Measurements from ENCODE around the gene LEMD2.

Gene LEMD2

DNA sequence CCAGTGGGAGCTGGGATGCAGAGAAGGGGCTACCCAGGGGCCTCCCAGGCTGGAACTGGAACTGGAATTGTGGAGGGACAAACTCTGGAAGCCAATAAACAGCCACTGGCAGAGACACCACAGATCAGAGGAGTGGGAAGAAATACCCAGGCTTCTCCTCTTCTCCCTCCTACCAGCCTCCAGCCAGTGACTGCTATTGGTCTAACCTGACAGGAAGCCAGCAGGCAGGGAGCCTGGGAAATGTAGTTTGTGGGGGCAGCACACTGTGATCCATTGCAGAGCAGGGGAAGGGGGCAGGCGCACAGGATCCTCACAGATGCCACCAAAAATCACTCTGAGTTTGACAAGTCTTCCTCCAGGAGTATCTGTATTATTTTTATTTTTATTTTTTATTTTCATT, 26.9 kb upstream of the LEMD2 start:
- Histone ChIP-seq H3K9me3 (ENCODE audit: control insufficient read depth, low read depth, low read length) (no peaks in the 10 kb centered on the region), H3K9ac (ENCODE audit: low read length) (no peak overlapping the region), H3K27ac (ENCODE audit: low read length) (no peak overlapping the region), H3K27me3 (ENCODE audit: control insufficient read depth, insufficient read depth, low read length) (no peaks in the 10 kb centered on the region), H3K4me3 (ENCODE audit: low read length) (no peak overlapping the region), H3K4me1 (ENCODE audit: control insufficient read depth, low read depth, low read length) (peaks cover 38% of the 10 kb centered on the region), H3K36me3 (ENCODE audit: control insufficient read depth, low read depth, low read length) (no peaks in the 10 kb centered on the region)

DNA sequence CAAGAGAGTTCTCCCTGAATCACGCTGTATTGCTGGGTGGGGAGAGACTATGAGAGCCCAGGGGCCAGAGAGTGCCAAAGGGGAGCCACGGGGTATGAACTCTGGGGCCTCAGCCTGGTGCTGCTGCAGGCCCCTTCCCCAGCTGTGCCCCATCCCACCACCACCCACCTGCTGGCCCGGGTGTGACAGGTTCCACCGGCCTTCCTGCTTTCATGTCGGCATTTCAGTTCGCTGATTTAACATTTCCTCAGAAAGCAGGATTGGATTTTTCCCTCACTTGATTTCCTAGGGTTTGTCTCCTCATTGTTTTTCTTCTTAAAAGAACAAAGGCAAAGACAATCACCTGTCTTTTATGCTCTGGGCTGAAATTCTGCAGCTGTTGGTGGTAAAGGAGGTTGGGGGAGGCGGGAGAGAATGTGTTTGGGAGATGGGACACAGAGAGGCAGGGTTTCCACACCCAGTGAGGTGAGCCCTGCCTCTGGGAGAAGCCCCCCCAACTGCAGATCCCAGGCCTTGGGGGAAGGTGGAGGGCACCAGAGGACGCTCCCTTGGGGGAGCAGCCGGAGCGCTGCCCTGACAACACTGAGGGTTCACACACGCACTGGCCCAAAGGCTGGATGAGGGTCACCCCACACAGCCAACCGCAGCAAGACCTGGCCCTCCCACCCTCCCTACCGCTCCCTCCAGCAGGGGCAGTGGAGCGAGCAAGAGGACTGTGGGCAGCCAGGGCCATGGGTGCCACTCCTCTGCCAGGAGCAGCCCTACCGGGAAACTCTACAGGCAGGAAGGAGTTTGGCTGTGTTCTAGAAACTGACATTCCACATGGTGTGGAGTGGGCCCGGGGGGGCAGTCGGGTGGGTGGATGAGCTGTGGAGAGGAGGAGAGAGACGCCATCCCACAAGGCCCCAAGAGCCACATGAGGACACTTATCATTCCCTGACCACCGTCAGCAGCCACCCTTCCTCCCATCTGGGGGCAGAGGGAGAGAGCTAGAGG, 25.4 kb upstream of the LEMD2 start:
- Histone ChIP-seq H3K4me3 (ENCODE audit: low read length) (no peak overlapping the region), H3K27me3 (ENCODE audit: control insufficient read depth, insufficient read depth, low read length) (no peaks in the 10 kb centered on the region), H3K9ac (ENCODE audit: low read length) (no peak overlapping the region), H3K27ac (ENCODE audit: low read length) (no peak overlapping the region), H3K4me1 (ENCODE audit: control insufficient read depth, low read depth, low read length) (peaks cover 45% of the 10 kb centered on the region), H3K9me3 (ENCODE audit: control insufficient read depth, low read depth, low read length) (no peaks in the 10 kb centered on the region), H3K36me3 (ENCODE audit: control insufficient read depth, low read depth, low read length) (no peaks in the 10 kb centered on the region)

DNA sequence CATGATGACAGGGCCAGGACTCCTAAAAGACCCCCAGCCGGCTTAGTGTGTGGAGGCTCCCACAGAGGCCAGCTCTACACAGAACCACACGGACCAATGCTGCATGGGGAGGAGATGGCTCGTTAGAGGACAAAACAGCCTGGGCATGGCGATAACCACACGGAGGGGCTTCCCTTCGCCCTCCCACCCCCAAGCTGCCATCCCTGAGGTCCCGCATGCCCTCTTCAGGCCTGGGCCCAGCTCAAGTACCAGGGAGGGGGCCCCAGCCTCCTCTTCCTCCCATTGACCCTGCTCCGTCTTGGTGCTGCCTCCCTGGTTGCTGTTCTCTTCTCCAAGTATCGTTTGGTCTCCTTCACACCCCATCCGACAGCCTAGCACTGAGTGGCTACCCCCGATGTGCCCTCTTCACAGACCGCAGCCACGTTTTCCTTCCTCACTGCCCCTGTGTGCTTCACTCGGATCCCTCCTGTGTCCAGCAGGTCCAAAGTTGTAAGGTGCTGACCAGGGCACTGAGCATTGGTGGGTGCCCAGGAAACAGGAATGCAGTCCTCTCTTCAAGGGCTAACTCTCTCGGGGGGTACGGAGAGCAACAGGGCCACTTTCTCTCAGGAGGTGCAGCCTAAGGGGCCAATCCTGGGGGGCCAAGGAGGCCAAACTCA, 24.4 kb upstream of the LEMD2 start:
- no peaks in the 10 kb centered on the region for H3K36me3 ChIP-seq (ENCODE audit: control insufficient read depth, low read depth, low read length)
- no peak overlapping the region for H3K4me3 ChIP-seq (ENCODE audit: low read length)
- H3K4me1 ChIP-seq (ENCODE audit: control insufficient read depth, low read depth, low read length), result peaks cover 54% of the 10 kb centered on the region
- H3K27me3 ChIP-seq (ENCODE audit: control insufficient read depth, insufficient read depth, low read length), result no peaks in the 10 kb centered on the region
- H3K9ac ChIP-seq (ENCODE audit: low read length), result no peak overlapping the region
- no peaks in the 10 kb centered on the region for H3K9me3 ChIP-seq (ENCODE audit: control insufficient read depth, low read depth, low read length)
- no peak overlapping the region for H3K27ac ChIP-seq (ENCODE audit: low read length)

DNA sequence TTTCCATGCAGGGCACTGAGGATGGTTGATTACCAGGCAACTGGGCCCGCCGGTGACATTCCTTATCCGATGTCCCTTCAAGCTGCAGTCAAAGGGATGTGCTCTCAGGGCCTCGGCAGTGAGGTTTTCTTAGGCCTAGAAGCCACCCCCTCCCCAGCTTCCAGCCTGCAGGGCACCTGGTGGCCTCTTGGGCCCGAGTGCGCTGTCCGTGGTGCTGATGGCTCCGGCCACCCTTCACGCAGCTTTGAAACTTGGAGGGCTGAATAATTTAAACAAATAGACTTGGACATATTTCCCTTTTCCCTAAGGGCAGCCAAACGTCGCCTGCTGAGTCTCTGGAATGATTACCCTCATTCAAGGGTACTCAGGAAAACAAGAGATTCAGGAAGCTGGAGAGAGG, 23.7 kb upstream of the LEMD2 start:
- Histone ChIP-seq H3K4me3 (ENCODE audit: low read length) (no peak overlapping the region), H3K36me3 (ENCODE audit: control insufficient read depth, low read depth, low read length) (no peaks in the 10 kb centered on the region), H3K4me1 (ENCODE audit: control insufficient read depth, low read depth, low read length) (peaks cover 56% of the 10 kb centered on the region), H3K9ac (ENCODE audit: low read length) (no peak overlapping the region), H3K27ac (ENCODE audit: low read length) (no peak overlapping the region), H3K9me3 (ENCODE audit: control insufficient read depth, low read depth, low read length) (no peaks in the 10 kb centered on the region), H3K27me3 (ENCODE audit: control insufficient read depth, insufficient read depth, low read length) (no peaks in the 10 kb centered on the region)

DNA sequence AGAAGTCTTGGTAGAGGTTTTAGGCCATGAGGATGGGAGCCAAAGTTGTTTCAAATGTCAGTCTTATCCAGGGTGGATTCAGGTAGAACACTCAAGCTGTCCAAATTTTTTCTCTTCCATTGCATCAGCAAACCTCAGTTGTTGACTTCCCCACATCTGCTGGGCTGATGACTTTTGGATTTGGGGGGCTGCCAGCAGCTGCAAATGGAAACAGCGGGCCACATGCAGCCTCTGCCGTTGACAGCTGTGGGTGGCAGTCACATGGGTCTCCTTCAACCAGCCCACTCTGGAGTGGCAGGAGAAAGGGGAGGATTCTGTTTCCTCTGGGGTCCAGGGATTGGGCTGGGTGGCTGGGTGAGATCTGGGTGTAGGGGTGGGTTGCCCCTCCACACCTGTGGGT, 20.7 kb upstream of the LEMD2 start:
- Histone ChIP-seq H3K4me3 (ENCODE audit: low read length) (no peak overlapping the region), H3K4me1 (ENCODE audit: control insufficient read depth, low read depth, low read length) (peaks cover 50% of the 10 kb centered on the region), H3K36me3 (ENCODE audit: control insufficient read depth, low read depth, low read length) (no peaks in the 10 kb centered on the region), H3K27me3 (ENCODE audit: control insufficient read depth, insufficient read depth, low read length) (no peaks in the 10 kb centered on the region), H3K9ac (ENCODE audit: low read length) (no peak overlapping the region), H3K9me3 (ENCODE audit: control insufficient read depth, low read depth, low read length) (no peaks in the 10 kb centered on the region), H3K27ac (ENCODE audit: low read length) (no peak overlapping the region)

DNA sequence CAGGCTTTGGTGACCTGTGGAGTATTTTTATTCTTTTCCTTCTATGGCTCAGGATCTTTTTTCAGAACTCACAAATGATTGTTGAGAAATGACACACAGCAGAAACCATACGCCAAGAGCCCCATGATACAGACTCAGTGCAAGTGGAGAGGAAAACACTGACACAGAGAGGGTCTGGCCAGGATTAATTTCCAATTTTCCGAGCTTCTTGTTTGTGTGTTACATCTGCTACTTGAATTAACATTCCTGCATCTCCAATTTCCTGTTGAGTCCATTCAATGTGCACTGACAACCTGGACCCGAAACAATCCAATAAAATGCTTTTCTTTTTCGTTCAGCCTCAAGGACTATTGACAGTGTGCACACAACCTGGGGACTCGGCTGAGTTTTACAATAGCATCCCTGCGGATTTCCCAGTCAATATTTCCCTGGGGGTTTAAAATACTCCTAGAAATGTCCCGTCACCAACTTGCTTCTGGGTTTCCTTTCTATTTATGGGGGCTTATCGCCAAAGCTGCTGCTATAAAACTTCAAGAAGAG, 19.8 kb upstream of the LEMD2 start:
- H3K9me3 ChIP-seq (ENCODE audit: control insufficient read depth, low read depth, low read length), result no peaks in the 10 kb centered on the region
- peaks cover 44% of the 10 kb centered on the region for H3K4me1 ChIP-seq (ENCODE audit: control insufficient read depth, low read depth, low read length)
- H3K27ac ChIP-seq (ENCODE audit: low read length), result no peak overlapping the region
- H3K4me3 ChIP-seq (ENCODE audit: low read length), result no peak overlapping the region
- H3K27me3 ChIP-seq (ENCODE audit: control insufficient read depth, insufficient read depth, low read length), result no peaks in the 10 kb centered on the region
- H3K36me3 ChIP-seq (ENCODE audit: control insufficient read depth, low read depth, low read length), result no peaks in the 10 kb centered on the region
- no peak overlapping the region for H3K9ac ChIP-seq (ENCODE audit: low read length)

DNA sequence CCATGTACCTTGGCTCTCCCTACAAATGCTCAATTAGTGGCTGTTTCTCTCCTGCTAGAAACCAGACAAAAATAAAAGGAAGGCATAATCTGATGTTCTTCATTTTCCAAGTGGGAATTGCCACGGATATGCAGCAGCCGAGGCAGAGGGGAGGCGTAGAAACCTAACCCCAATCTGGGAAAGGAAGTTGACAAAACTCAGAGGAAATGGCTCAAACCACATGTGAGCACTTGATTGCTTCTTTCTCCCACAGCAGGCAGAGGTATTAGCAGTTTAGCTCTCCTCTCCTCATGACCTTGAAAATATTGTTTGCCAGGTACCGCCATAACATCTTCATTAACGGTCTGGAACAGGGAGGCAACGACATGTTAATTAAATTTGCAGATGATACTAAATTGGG, 18.7 kb upstream of the LEMD2 start:
- Histone ChIP-seq H3K27ac (ENCODE audit: low read length) (no peak overlapping the region), H3K9ac (ENCODE audit: low read length) (no peak overlapping the region), H3K4me3 (ENCODE audit: low read length) (no peak overlapping the region), H3K4me1 (ENCODE audit: control insufficient read depth, low read depth, low read length) (peaks cover 36% of the 10 kb centered on the region), H3K36me3 (ENCODE audit: control insufficient read depth, low read depth, low read length) (no peaks in the 10 kb centered on the region), H3K9me3 (ENCODE audit: control insufficient read depth, low read depth, low read length) (no peaks in the 10 kb centered on the region), H3K27me3 (ENCODE audit: control insufficient read depth, insufficient read depth, low read length) (no peaks in the 10 kb centered on the region)

DNA sequence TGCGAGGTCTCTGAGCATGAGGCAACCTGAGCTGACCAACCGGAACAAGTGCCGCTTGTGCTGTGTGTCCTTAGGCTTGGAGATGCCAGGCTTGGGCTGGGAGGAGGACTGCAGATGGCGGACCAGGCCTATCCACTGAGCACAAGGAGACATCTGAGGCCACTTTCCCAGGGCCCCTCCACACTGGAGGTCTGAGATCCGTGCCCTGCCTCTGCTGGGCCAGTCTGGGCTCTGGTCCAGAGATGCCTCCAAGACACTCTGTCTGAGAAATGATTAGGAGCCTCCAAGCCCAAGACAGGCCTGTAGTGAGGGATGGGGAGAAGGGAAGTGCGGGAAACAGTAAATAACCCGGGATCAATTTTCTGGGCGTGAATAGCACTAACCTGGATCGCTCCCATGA, 17.9 kb upstream of the LEMD2 start:
- Histone ChIP-seq H3K9ac (ENCODE audit: low read length) (no peak overlapping the region), H3K27me3 (ENCODE audit: control insufficient read depth, insufficient read depth, low read length) (no peaks in the 10 kb centered on the region), H3K4me3 (ENCODE audit: low read length) (no peak overlapping the region), H3K36me3 (ENCODE audit: control insufficient read depth, low read depth, low read length) (no peaks in the 10 kb centered on the region), H3K9me3 (ENCODE audit: control insufficient read depth, low read depth, low read length) (no peaks in the 10 kb centered on the region), H3K4me1 (ENCODE audit: control insufficient read depth, low read depth, low read length) (peaks cover 31% of the 10 kb centered on the region), H3K27ac (ENCODE audit: low read length) (no peak overlapping the region)

DNA sequence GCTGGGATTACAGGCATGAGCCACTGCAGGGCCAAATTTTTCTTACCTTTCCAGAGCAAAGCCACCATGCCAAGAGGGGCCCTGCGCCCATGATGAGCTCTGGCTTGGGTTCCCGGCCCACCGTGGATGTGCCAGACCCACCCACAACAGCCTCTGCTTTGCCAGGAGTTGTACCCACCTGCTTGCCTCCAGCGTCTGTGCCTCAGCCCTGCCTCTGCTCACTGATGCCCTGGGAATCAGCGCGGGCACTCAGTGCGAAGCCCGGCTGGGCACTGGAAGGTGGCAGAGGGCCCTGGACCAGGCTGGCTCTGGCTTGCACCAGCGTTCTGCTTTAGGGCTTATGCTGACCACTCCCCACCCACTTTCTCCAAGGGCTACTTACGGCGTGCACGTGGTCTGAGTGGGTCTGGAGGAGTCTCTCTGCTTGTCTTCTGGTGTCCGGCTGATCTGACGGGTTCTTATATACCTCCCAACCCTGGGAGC, 14.7 kb upstream of the LEMD2 start, which contains the start of gene MLN:
TSS of gene MLN (minus strand) at position 433 of the 483 bp plus-strand sequence. CDS start 2,840 bp downstream, outside the sequence.
- Histone ChIP-seq H3K27ac (ENCODE audit: low read length) (no peak within 1 kb of the TSS), H3K4me3 (ENCODE audit: low read length) (no peak within 1 kb of the TSS), H3K27me3 (ENCODE audit: control insufficient read depth, insufficient read depth, low read length) (no peaks in the 10 kb centered on the region), H3K9me3 (ENCODE audit: control insufficient read depth, low read depth, low read length) (no peaks in the 10 kb centered on the region), H3K4me1 (ENCODE audit: control insufficient read depth, low read depth, low read length) (peaks cover 8% of the 10 kb centered on the region), H3K36me3 (ENCODE audit: control insufficient read depth, low read depth, low read length) (no peaks in the 10 kb centered on the region), H3K9ac (ENCODE audit: low read length) (no peak within 1 kb of the TSS)

DNA sequence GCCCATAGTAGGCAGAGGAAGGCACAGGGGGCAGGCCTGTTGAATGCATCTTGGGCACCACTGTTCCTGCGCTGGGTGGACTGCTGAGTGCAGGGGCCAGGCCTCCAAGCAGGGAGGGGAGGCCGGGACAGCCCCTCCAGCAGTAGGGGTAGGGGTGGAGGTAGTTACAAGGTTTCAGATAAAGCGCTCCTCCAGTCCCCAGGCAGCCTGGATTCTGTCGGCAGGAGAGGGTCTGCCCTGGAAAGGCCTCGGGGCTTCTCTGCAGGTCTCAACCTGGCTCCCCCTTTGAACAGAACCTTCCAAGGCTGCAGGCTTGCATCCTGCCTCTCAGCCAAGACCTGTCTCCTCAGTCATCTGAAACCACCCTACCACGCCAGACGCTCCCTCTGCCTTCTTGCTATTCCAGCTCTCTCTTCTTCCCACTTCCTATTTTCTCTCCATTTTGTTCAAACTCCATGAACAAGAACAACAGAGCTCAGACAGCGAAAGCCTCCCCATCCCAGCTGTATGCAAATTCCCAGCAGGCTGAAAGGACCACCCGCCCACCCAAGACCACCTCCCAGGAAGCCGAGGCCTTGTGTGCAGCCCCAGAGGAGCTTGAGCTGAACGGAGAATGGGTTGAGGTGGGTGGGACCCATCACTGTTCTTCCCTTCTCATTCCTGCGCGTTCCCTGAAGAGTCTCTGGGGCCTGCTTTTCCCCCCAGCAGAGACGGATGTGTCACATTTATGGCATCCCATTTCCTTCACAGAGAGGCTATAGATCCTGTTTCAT, 13.4 kb upstream of the LEMD2 start:
- Histone ChIP-seq H3K9me3 (ENCODE audit: control insufficient read depth, low read depth, low read length) (no peaks in the 10 kb centered on the region), H3K4me1 (ENCODE audit: control insufficient read depth, low read depth, low read length) (peaks cover 10% of the 10 kb centered on the region), H3K27ac (ENCODE audit: low read length) (no peak overlapping the region), H3K9ac (ENCODE audit: low read length) (no peak overlapping the region), H3K36me3 (ENCODE audit: control insufficient read depth, low read depth, low read length) (no peaks in the 10 kb centered on the region), H3K27me3 (ENCODE audit: control insufficient read depth, insufficient read depth, low read length) (no peaks in the 10 kb centered on the region), H3K4me3 (ENCODE audit: low read length) (no peak overlapping the region)

DNA sequence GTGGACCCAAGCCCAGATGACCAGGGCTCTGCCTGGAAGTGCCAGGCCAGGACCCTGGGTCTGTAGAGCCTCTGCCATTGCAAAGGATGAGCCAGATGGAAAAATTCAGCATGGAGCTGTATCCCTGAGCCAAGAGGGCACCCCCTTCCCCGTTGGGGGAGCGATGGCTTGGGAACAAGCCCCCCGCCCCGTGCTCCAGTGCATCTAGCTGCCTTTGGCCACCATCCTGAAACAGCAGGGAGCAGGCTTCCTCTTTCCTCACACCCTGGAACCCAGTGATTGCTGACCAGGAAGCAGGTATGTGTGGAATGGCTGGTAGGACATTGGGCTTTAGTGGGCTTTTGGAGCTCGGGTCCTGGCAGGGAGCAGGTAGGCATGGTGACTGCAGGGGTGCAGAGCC, 12.7 kb upstream of the LEMD2 start:
- no peaks in the 10 kb centered on the region for H3K9me3 ChIP-seq (ENCODE audit: control insufficient read depth, low read depth, low read length)
- H3K9ac ChIP-seq (ENCODE audit: low read length), result no peak overlapping the region
- H3K4me3 ChIP-seq (ENCODE audit: low read length), result no peak overlapping the region
- H3K4me1 ChIP-seq (ENCODE audit: control insufficient read depth, low read depth, low read length), result peaks cover 16% of the 10 kb centered on the region
- no peak overlapping the region for H3K27ac ChIP-seq (ENCODE audit: low read length)
- no peaks in the 10 kb centered on the region for H3K36me3 ChIP-seq (ENCODE audit: control insufficient read depth, low read depth, low read length)
- H3K27me3 ChIP-seq (ENCODE audit: control insufficient read depth, insufficient read depth, low read length), result no peaks in the 10 kb centered on the region

All from iPS-18a (cell line).